Measurements from ENCODE around the gene ERG.

ERG gene

DNA sequence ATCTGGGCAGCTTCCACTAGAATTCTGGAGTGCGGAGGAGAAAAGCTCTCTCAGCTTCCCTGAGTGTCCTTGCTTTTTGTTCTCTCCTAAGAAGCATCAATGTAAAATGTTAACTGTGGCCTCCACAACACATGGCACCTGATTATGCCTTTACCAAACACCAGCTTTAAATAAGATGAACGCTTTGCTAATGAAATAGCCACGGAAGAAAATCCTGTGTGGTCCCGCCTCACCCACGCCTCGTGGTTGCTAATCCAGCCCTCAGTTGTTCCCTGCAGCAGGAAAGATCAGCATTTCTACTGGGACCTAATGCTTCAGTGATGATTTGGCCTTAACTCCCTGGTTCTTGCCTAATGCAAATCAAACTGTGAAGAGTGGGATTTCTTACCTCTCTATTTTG is 1.8 kb upstream of the ERG start:
- DNase-seq (ENCODE audit: extremely low read depth in 1 of 2, low read depth in 1 of 2): no peak

DNA sequence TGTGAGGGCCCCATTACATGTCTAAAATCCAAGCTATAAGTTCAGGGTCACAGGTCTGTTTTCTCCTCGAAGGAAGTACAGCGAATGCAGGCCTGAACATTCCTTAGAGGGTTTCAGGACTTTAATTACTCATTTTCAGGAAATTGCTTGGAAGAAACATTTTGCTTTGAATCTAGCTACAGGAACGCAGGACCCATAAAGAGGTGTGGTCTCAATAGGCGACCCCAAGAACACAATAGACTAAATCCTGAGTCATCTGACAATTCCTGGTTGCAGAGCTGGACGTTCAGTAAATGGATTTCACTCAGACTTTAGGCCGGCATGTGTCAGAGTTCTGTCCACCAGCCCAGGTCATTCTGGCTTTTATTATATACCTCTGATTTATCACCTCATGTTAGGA is 1.0 kb upstream of the ERG start:
- no peak for DNase-seq (ENCODE audit: extremely low read depth in 1 of 2, low read depth in 1 of 2)

DNA sequence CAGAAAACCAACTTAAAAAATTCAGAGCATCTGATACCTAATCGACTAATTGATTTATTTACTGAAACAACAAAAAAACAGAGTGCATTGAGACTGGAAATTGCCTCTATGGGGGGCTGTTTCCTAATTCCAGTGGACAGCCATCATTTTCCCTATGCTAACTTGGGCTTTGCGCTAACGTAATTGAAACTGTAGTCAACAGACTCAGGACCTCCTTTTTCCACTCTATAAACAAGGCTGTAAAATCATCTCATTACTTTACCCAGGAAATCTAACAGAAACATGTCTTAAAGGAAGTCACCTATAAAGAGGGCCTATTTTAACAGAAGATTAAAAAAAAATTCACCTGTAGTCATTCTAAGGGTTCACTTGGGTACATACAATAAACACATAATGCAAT is 2.1 kb downstream of the ERG start:
- no peak for DNase-seq (ENCODE audit: extremely low read depth in 1 of 2, low read depth in 1 of 2)

DNA sequence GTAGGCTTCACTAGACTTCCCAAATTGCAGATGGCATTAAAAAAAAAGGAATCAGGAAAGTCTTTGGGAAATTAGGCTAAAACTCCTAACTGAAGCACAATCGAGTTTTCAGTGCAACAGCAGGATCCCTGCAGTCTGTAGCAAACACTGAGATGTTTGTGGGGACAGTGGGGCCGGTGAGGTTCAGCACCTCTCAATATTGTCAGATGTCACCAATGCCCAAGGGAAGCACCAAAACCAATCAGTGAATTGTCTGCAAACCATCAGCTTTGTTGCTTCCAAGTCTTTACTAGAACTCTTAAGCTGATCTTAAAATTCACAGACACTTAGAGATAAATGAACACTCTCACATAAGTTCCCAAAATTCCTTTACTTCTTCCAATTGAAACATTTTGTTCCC is 2.6 kb downstream of the ERG start:
- DNase-seq (ENCODE audit: extremely low read depth in 1 of 2, low read depth in 1 of 2): no peak

DNA sequence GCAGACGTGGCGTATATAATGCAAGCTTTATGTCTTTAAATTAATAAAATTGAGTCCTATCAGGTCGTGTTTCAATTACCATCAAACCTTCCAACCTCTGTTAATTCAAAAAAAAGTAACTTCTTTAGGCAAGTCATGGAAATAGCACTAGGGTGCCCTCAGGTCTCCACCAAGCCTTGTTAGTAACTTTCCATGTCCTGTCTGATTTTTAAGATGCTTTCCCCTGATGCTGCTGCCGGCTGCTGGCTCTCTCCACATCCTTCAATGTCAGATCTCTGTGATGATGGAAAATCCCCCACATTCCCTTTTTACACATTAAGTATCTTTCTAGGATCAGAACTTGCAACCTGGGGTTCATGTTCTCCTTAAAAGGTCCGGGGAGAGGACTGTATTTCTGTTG is 3.0 kb downstream of the ERG start:
- no peak for DNase-seq (ENCODE audit: extremely low read depth in 1 of 2, low read depth in 1 of 2)

DNA sequence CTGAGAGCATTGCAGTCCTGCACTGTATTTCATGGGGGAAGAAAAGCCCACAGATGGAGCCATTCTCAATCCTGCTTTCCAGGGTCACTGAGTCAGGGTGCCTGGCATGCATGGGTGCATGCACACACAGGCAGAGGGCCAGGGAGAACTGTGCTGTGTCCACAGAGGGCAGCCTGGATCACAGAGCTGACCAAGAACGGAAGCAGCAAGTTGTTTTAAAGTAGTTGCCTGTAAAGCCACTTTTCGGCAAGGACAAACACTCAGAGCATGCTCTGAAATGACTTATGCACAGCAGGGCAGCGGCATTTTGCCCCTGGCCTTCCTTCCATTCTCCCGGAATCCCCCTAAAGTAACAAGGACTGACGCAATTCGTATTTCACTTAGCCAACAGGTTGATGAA is 3.6 kb downstream of the ERG start:
- no peak for DNase-seq (ENCODE audit: extremely low read depth in 1 of 2, low read depth in 1 of 2)

DNA sequence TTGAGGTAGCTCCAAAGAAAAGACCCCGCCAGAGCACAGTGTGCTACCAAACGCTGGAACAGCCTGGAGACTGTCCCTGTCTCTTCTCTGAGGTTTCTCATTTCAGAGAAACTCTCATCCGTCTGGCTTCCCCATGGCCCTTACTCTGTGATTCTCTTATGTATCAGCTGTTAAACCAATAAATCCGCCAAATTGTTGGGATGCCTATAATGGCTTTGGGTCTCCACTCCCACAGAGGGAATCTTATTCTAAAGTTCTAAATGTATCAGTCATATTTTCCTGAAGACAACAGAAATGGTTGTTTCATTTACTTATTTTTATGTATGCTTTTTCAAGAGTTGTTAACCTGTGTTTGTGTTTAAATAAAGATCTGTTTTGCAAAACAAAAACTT is 4.0 kb downstream of the ERG start:
- DNase-seq (ENCODE audit: extremely low read depth in 1 of 2, low read depth in 1 of 2): no peak

DNA sequence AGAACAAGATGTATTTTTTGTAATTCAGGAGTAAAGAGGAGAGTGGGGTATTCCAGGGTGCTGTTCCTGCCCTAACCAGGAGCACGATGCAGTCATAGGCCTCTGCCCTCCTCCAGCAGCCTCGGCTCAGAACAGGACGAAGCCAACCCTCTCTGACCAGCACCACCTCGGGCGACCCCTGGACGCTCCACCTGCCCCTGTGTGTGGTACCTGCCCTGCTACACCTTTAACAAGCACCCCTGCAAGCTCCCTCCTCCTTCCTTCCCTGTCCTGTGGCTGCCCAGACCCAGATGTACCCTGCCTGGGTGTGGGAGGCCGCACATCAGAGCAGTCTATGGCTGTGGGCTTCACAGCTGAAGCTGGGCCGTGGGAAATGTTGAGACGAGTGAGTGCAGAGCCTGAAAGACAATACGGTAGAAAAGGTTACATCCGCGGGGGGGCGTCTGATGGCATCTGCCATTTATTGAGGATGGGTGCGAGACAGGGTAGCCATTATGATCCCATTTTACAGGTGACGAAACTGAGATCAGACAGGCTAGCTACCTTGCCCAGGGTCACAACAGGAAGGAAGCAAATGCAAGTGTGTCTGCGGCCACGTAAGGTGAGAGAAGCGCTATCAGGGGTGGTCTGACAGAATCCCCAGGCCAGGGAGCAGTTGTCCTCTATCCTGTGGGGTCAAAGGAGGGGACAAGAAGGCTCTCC is 4.6 kb downstream of the ERG start:
- DNase-seq (ENCODE audit: extremely low read depth in 1 of 2, low read depth in 1 of 2): no peak

DNA sequence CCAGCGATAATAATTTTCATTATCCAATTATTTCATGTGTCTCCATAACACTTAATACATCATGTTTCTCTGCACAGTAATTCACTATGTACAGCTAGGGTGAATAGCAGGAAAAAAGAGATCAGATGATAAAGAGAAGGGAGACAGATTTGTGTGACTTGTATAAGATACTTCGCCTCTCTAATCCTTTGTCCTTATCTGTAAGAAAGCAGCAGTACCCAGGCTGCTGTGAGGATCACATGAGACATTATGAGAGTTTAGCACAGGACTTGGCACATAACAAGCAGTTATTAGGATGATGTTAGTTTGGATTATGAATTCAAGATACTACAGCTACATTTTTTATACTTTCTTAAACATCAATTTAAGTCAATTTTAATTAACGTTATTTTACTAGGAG is 6.3 kb downstream of the ERG start:
- no peak for DNase-seq (ENCODE audit: extremely low read depth in 1 of 2, low read depth in 1 of 2)

DNA sequence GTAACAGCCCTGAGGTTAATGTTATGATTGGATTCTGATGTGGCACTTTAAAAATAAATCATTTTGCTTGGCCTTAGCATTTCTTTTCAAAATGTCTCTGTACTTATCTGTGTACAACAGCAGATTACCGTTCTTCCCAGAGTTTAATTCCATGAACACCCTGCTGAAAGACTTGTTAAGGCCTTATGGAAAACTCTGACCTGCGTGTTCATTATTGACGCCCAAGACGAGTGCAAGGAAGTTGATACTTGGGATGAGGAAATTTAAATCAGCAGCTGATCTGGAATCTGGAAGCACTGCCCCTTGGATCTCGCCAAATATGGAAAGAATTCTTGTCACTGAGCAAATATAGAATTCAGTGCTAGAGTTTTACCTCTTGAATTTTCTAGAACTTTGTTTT is 6.7 kb downstream of the ERG start:
- no peak for DNase-seq (ENCODE audit: extremely low read depth in 1 of 2, low read depth in 1 of 2)

DNA sequence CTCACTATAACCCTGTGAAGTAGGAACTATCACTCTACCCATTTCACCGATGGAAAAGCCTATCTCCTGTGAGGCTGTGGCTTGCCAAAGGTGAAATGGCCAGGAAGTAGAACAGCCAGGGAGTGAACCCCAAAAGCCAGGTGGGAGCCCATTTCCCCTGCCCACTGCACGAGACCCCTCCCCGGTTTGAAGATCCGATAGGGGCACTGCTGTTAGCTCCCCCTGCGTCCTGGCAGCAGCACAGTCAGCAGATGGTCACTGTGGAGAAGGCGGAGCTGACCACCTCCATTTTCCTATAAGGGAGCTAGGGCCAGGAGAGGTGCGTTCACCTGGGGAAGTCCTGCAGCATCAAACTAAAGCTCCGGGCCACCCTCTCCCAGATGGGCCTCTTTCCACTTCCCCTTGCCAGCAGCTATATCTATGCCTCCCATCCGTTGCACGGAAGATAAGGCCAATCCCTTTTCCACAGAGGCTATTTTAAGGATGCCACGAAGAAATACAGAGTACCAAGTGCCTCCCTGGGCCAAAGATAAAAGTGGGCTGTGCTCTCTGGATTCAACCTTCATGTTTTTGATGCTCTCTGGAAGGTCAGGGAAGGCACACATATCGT is 7.8 kb downstream of the ERG start:
- DNase-seq (ENCODE audit: extremely low read depth in 1 of 2, low read depth in 1 of 2): no peak

DNA sequence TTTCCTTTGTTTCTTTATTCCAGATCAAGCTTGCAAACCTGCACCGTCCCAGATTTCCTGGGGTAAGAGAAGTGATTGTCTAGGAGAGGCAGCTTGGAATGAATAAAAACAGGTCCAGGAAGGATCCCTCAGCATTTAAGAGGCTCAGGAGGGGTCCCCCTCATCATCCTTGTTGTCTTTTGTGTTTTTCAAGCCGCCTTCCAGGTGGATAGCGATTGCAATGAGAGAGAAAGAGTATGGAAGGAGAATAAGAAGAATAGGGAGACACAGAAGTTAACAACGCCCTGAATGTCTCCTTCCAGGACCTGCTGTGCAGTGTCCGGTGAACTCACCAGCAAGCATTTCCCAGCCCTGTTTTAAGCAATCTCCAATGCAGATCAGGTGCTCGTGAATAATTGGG is 8.5 kb downstream of the ERG start:
- DNase-seq (ENCODE audit: extremely low read depth in 1 of 2, low read depth in 1 of 2): no peak

DNA sequence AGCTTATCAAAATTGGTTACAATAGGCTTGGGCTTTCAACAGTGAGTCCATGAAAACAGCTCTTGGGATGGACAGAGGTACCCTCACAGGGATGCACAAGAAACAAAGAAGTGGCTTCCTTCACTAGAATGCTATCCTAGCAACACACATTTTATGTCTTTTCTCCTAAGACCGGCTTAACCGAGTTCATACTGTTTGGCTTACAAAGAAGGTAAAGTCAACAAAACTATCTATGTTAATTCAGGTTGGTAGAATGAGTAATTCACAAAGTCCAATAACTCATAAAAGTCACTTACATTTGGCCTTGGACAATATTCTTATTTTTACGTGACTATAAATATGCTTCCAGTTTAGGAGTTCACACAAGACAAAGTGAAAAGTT is 9.0 kb downstream of the ERG start:
- no peak for DNase-seq (ENCODE audit: extremely low read depth in 1 of 2, low read depth in 1 of 2)

DNA sequence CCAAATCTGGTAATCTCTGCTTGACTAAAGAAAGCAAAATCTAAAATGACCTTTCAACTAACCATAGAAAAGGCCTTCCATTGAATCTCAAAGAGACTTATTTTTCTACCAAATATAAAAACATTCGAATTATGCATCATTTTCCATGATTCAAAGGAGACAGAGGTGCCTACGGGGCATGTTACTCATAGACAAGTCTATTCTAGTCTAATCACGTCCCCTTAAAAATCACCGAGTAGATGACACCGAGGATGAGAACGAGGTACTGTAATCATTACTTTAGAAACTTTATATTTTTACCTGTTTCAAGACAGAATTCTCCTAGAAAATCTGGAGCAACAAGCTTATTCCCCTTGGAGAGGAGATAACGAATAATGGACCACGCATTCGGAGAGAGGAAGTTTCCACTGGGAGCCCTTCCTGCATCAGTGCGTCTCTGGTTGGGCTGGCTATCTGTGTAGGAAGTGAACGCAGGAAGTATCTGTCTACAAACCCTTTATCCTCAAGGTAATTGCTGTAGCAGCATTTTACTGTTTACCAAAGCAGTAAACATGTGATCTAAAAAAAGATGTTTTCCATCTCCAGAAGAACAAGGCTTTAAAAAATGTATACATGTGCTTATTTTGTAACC is 9.5 kb downstream of the ERG start:
- no peak for DNase-seq (ENCODE audit: extremely low read depth in 1 of 2, low read depth in 1 of 2)

DNA sequence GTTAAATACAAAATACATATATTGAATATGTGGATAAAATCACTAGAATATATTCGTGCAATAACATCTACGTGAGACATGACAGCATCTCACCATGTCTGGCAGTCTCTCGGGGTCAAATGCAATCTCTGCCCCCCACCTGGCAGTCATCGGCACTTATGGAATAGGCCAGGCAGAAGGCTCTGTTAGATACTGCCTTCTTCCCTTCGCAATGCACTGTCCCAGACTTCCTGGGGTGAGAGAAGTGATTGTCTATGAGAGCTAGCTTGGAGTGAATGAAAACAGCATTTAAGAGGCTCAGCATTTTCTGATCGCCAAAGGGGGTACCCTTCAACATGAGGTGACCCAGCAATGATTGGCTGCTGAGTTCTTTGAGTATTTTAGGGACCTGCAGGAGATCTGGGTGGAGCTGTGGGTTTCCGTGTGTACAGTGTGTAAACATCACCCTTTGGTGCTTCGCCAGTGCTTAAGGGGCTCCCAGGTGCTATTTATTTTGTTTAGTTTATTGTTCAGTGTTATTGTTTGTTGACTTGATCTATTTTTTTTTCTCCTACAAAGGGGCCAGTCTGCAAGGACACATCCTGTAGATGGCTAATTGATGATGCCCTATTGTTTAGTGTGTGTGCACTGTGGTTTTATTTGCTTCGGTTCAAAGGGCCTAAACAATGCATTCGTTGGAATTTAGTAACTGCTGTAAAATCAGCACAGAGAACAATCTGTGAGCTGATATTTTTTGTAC is 10.2 kb downstream of the ERG start:
- no peak for DNase-seq (ENCODE audit: extremely low read depth in 1 of 2, low read depth in 1 of 2)

DNA sequence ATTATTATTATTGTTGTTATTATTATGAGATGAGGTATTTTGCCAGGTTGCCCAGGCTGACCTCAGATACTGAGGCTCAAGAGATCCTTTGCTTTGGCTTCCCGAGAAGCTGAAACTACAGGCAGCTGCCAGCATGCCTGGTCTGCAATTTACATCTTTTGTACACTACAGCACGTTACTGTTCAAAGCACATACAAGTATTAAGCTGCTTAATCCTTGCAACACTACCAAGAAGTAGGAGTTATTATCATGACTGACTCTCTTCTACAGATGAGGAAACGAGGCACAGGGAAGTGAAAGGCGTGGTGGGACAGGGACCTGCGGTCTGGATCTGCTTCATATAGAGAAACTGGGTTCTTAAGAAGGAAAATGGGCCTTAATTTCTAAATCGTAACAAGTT is 11.6 kb downstream of the ERG start:
- DNase-seq (ENCODE audit: extremely low read depth in 1 of 2, low read depth in 1 of 2): no peak

DNA sequence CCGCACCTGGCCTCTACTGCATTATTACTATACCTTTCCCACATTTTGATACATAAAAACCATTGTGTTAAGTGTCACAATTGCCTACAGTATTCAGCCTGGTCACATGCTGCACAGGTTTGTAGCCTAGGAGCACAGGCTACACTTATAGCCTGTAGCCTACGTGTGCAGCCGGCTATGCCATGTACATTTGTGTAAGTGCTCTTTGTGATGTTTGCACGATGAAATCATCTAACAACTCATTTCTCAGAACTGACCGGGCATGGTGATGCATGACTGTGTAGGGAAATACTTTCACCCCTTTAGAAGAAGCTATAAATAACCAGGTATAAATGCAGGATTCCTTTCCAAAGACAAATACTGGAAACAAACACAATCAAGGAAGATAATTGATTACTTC is 12.1 kb downstream of the ERG start:
- no peak for DNase-seq (ENCODE audit: extremely low read depth in 1 of 2, low read depth in 1 of 2)

DNA sequence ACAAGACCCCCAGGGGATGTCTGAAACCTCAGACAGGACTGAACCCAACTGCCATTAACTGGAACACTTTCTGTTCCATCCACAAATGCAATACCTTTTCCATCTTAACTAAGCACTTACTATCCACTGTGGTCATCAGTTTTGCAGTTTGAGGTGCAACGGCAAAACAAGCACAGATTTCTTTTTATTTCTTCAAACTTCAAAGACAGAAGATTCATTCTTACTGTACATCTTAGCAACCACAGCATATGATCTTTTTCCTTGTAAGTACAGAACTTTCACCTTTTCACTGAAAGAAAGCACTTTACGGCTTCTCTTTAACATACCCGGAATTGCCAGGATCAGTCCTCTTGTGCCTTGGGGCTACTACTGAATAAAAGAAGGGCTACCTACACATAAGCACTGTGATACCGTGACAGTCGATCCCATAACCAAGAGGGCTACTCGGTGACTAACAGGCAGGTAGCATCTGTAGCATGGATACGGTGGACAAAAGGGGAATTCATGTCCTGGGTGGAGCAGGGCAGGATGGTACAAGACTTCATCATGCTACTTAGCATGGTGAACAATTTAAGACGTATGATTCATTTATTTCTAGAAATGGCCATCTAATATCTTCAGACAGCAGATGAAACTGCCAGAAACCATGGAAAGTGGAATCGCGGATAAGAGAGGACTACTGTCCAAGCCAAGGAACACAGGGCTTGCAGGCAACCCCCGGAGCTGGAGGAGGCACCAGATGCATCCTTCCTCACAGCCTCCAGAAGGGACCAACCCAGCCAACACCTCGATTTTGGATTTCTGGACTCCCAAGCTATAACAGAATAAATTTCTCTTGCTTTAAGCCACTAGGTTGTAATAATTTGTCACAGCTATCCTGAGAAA is 18.4 kb downstream of the ERG start:
- DNase-seq (ENCODE audit: extremely low read depth in 1 of 2, low read depth in 1 of 2): no peak

DNA sequence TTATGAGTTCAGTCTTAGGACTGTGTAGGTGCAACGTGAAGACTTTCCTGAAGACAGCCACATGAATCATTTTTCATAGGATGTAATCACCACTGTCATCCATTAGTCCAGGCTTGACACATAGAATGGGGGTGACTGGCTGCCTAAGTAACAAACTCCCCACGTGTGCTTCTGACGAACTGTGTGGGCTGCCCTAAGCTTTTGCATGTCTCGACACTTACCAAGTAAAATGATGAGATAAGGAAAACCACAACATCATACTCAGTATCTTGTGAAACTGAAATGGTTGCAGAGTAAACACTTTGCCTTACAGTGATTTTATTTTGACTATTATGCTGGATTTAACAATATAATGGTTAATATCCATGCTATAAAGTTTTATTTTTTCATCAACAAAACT is 19.5 kb downstream of the ERG start:
- DNase-seq (ENCODE audit: extremely low read depth in 1 of 2, low read depth in 1 of 2): no peak

DNA sequence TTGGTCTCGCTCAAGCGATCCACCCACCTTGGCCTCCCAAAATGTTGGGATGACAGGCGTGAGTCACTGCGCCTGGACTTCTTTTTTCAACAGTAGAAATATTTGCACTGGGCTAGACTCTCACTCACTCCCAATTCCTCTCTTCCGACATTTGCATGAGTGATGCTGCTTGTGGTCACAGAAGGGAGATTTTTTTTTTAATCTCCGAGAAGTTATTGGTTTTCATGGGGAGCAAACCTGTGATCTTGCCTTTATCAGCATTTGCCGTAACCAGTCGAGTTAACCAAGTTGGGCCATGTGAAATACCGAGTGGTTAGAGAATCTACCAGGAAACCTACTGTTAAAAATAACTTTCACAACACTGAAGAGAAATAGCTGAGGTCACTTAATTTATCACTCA is 21.1 kb downstream of the ERG start:
- DNase-seq (ENCODE audit: extremely low read depth in 1 of 2, low read depth in 1 of 2): no peak

DNA sequence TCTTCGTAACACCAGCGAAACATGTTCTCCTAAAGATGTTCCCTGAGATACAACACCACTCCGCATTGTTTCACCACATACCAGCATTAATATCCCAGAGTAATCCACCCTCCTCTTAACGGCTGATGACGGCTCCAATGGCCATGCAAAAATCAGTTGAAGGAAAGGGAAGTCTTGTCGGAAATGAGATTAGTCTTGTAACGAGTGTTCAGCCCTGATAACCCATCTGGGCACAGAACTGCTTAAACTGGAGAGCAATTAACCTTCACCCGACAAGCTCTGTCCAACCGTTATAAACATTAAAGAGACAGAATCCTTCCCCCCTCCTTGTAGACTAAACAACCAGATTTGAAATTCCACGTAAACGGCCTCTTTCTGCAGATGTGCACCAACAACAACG is 21.9 kb downstream of the ERG start:
- no peak for DNase-seq (ENCODE audit: extremely low read depth in 1 of 2, low read depth in 1 of 2)

Data from activated CD8-positive, alpha-beta memory T cell treated with anti-CD3 and anti-CD28 coated beads for 1 hour (primary cell).